Measurements from ENCODE around the gene PDCD7.

Gene PDCD7

DNA sequence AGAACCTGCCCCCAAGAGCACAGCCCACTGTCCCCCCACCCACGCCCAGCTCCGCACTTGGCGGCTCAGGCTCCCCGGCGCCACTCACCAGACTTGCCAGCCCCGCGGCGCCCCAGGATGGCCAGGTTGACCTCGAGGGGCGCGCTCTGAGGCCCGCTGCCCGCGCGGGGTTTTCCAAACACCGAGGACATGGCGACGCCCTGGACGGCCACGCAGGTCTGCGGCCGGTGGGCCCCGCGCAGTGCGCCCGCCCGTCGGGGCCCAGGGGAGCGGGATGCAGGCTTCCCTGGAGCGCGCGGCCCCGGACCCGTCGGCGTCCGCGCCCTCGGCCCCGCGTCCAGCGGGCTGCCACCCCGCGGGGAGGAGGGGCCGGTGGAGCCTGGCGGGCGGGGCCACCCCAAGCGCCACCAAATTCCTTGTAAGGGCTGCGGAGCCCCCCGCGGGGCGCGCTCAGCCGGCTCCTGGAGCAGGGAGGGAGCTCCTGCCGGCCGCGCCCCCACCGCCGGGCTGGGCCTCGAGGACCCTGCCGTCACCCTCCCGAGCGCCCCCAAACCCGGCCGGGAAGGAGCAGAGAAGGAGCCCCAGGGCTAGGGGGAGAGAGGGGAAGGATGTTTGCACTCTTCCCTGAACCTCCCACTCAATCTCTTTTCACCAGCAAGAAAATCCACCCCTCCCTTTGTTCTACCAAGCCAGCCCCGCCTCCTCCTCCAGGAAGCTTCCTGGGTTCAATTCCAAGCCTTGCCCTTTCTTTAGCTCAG is 65.8 kb downstream of the PDCD7 start, which contains the start of gene RASL12:
TSS of gene RASL12 (minus strand) at position 347 of the 758 bp plus-strand sequence. CDS start at position 191, 156 bp downstream.
- H3K4me3 ChIP-seq (ENCODE audit: low read length) = peak within 1 kb of the TSS; percentile 78

More for the DNA sequence above, 65.8 kb downstream of the PDCD7 start, which contains the start of gene RASL12:
- peaks cover 23% of the 10 kb centered on the region for H3K27me3 ChIP-seq (ENCODE audit: insufficient read depth, low read length)
- peak within 1 kb of the TSS; percentile 59; the same call in 1 of the 2 replicates for H3K9ac ChIP-seq (ENCODE audit: low read depth, low read length)
- H3K36me3 ChIP-seq (ENCODE audit: insufficient read depth, low read depth, low read length) = no peaks in the 10 kb centered on the region
- H3K4me1 ChIP-seq (ENCODE audit: insufficient read depth, low read length) = peaks cover 21% of the 10 kb centered on the region; the same call in 1 of the 2 replicates
- H3K9me3 ChIP-seq (ENCODE audit: insufficient read depth, low read depth, low read length) = no peaks in the 10 kb centered on the region; the same call in 1 of the 2 replicates
- H3K27ac ChIP-seq (ENCODE audit: low read length) = no peak within 1 kb of the TSS
